Neural cell (in vitro differentiated cells): ENCODE measurements around the gene CRTAP.

Experiments used
- CTCF ChIP-seq: fragments of 450-650 bp; IDR thresholded peaks from 2 replicates; pipeline ENCODE4 v1.5.1; 2014; ENCODE audit warnings: antibody characterized with exemption, mild to moderate bottlenecking, moderate library complexity; ENCODE audit not compliant: poor library complexity, severe bottlenecking
- EP300 ChIP-seq: fragments of 450-650 bp; conservative IDR thresholded peaks from 2 replicates; pipeline ENCODE4 v1.6.1; 2014; ENCODE audit warnings: antibody characterized with exemption, mild to moderate bottlenecking, moderate library complexity; ENCODE audit not compliant: poor library complexity, severe bottlenecking
- EZH2 ChIP-seq: fragments of 200-600, 300-800 bp; shearing (Covaris generic), sonication (generic); IDR thresholded peaks from 2 replicates; pipeline ENCODE4 v1.6.1; 2014; ENCODE audit warnings: antibody characterized with exemption, low read length, borderline replicate concordance, mild to moderate bottlenecking; ENCODE audit not compliant: insufficient read depth, poor library complexity, severe bottlenecking
- POLR2AphosphoS5 ChIP-seq: IDR thresholded peaks from 2 replicates; pipeline ENCODE4 v1.6.1; 2012
- RAD21 ChIP-seq: fragments of 450-650 bp; conservative IDR thresholded peaks from 2 replicates; pipeline ENCODE4 v1.6.1; 2014; ENCODE audit warnings: antibody characterized with exemption, mild to moderate bottlenecking, moderate library complexity
- SMC3 ChIP-seq: fragments of 450-650 bp; conservative IDR thresholded peaks from 2 replicates; pipeline ENCODE4 v1.6.1; 2014; ENCODE audit warnings: antibody characterized with exemption, mild to moderate bottlenecking, moderate library complexity; ENCODE audit not compliant: poor library complexity
- TAF1 ChIP-seq: IDR thresholded peaks from 2 replicates; pipeline ENCODE4 v1.6.1; 2012; ENCODE audit warnings: low read depth

- TF ChIP-seq CTCF: no peak
- TF ChIP-seq EP300: no peak
- no peak for TF ChIP-seq POLR2AphosphoS5
- no peak for TF ChIP-seq RAD21
- TF ChIP-seq EZH2: no peak
- TF ChIP-seq TAF1: no peak
- TF ChIP-seq SMC3: no peak
These were observed 32.2 kb downstream of the CRTAP start for GRCh38 chr3:33145901-33146580.
